Prostate gland (tissue), 2 donors: ENCODE measurements around the gene FADS1. TPM values are rescaled to one million over a fixed set of nuclear protein-coding genes. Genes with fewer than 3 reads are reported as not detected.
A peak's percentile ranks its signal among the peaks of the same experiment; 100 is the strongest.

Source experiments
- DNase-seq: peaks from one replicate; pipeline ENCODE4 v3.0.0-alpha.2; 2019; ENCODE audit warnings: low spot score
- H3K27ac ChIP-seq, 2 donors: fragments of 200-600 bp; sonication (generic); 2 replicates each; pipeline ENCODE4 v1.5.1; 2017 to 2019
- H3K27me3 ChIP-seq: fragments of 200-600 bp; sonication (generic); replicated peaks from 2 replicates; pipeline ENCODE4 v1.5.1; 2019; ENCODE audit not compliant: insufficient read depth
- H3K36me3 ChIP-seq, 2 donors: fragments of 200-600 bp; sonication (generic); 1 replicate in 1 of 2; 2 replicates in 1 of 2; pipeline versions ENCODE4 v1.5.1 to v1.8.1; 2017 to 2019
- H3K4me1 ChIP-seq: fragments of 200-600 bp; sonication (generic); replicated peaks from 2 replicates; pipeline ENCODE4 v1.5.1; 2019
- H3K4me3 ChIP-seq, 2 donors: fragments of 200-600 bp; sonication (generic); 2 replicates each; pipeline ENCODE4 v1.5.1; 2017 to 2019
- H3K9me3 ChIP-seq: fragments of 200-600 bp; sonication (generic); 2 replicates; pipeline ENCODE4 v1.5.1; 2017
- CTCF ChIP-seq, 4 experiments: fragments of 200-600 bp in 2 of 4; fragments of 450-650 bp in 2 of 4; sonication (generic) in 2 of 4; IDR thresholded peaks; 1 replicate in 3 of 4; 2 replicates in 1 of 4; pipeline ENCODE4 v1.5.1; 2016 to 2019; ENCODE audit warnings: antibody characterized with exemption in 4 of 4, mild to moderate bottlenecking in 2 of 4, moderate library complexity in 2 of 4
- POLR2A ChIP-seq: fragments of 450-650 bp; IDR thresholded peaks from one replicate; pipeline ENCODE4 v1.6.1; 2016; ENCODE audit warnings: antibody characterized with exemption, mild to moderate bottlenecking
- POLR2AphosphoS5 ChIP-seq: sonication (generic); formaldehyde crosslinking; IDR thresholded peaks from one replicate; pipeline ENCODE4 v1.6.1; 2017; ENCODE audit warnings: antibody characterized with exemption
- WGBS: methylation state at CpG from one replicate; pipeline ENCODE4 v1.1.5; 2018; 5-methylcytosine and 5-hydroxymethylcytosine counted together
- intact Hi-C: fragments of 100-400 bp; cut with DNase I; formaldehyde crosslinking; loops from one replicate; pipeline ENCODE4 v1.14.2; 2022
- total RNA-seq, 2 donors: library from RNA; depleted of rRNA; stranded (reverse); fragments of >200 nt; gene quantifications; one replicate each; pipeline ENCODE4 v1.1.0, GENCODE V29; 2016

The FADS1 gene
- total RNA-seq, 2 donors from 2014 or later = 15.0 to 38.7 TPM

GRCh38 chr11:61776561-61777075, 40.2 kb downstream of the FADS1 start:
- WGBS = 76% methylated on average over 9 of the region's 9 CpGs
- Histone ChIP-seq H3K9me3 (no peaks in the 10 kb centered on the region), H3K4me1 (no peaks in the 10 kb centered on the region), H3K27ac (no peak overlapping the region), H3K4me3 (no peak overlapping the region), H3K27me3 (no peaks in the 10 kb centered on the region), H3K36me3 (no peaks in the 10 kb centered on the region)
- intact Hi-C loops = no loop called here
- DNase-seq = no peak
- peak; percentile 22 to 49 (median 40) for TF ChIP-seq CTCF (IDR thresholded peaks at IDR 0.05)
- TF ChIP-seq POLR2AphosphoS5 = no peak

GRCh38 chr11:61775606-61776554, 40.9 kb downstream of the FADS1 start:
- H3K9me3 ChIP-seq = no peaks in the 10 kb centered on the region
- H3K27me3 ChIP-seq = no peaks in the 10 kb centered on the region
- no peak overlapping the region for H3K27ac ChIP-seq
- TF ChIP-seq CTCF (IDR thresholded peaks at IDR 0.05) = no peak
- TF ChIP-seq POLR2A = no peak
- no peak for TF ChIP-seq POLR2AphosphoS5
- no peaks in the 10 kb centered on the region for H3K36me3 ChIP-seq
- no peak for DNase-seq
- no peaks in the 10 kb centered on the region for H3K4me1 ChIP-seq
- WGBS = 83% methylated on average over 19 of the region's 20 CpGs
- H3K4me3 ChIP-seq = no peak overlapping the region
- intact Hi-C loops = no loop called here

- Histone ChIP-seq H3K4me1 (no peaks in the 10 kb centered on the region), H3K36me3 (no peaks in the 10 kb centered on the region), H3K9me3 (no peaks in the 10 kb centered on the region), H3K27me3 (no peaks in the 10 kb centered on the region), H3K4me3 (no peak overlapping the region), H3K27ac (no peak overlapping the region)
- intact Hi-C loops = no loop called here
- WGBS = 97% methylated on average over 6 of the region's 6 CpGs
- TF ChIP-seq POLR2AphosphoS5 = no peak
- no peak for TF ChIP-seq CTCF (IDR thresholded peaks at IDR 0.05)
- no peak for TF ChIP-seq POLR2A
- no peak for DNase-seq
These were observed 41.7 kb downstream of the FADS1 start for GRCh38 chr11:61775106-61775505.

- H3K9me3 ChIP-seq = no peaks in the 10 kb centered on the region
- no peaks in the 10 kb centered on the region for H3K36me3 ChIP-seq
- H3K4me1 ChIP-seq = no peaks in the 10 kb centered on the region
- H3K4me3 ChIP-seq = no peak overlapping the region
- DNase-seq = no peak
- H3K27me3 ChIP-seq = no peaks in the 10 kb centered on the region
- no peak for TF ChIP-seq CTCF (IDR thresholded peaks at IDR 0.05)
- no peak for TF ChIP-seq POLR2AphosphoS5
- TF ChIP-seq POLR2A = no peak
- no peak overlapping the region for H3K27ac ChIP-seq
- WGBS = 81% methylated on average over 12 of the region's 12 CpGs
- intact Hi-C loops = no loop called here
These were observed 42.4 kb downstream of the FADS1 start for GRCh38 chr11:61774411-61774810.

- no peak for DNase-seq
- Histone ChIP-seq H3K4me1 (no peaks in the 10 kb centered on the region), H3K36me3 (no peaks in the 10 kb centered on the region), H3K27me3 (no peaks in the 10 kb centered on the region), H3K9me3 (no peaks in the 10 kb centered on the region), H3K27ac (no peak overlapping the region), H3K4me3 (no peak overlapping the region)
- WGBS = 87% methylated on average over 18 of the region's 18 CpGs
- TF ChIP-seq CTCF (IDR thresholded peaks at IDR 0.05) = no peak
- intact Hi-C loops = no loop called here
These were observed 43.0 kb downstream of the FADS1 start for GRCh38 chr11:61773809-61774208.
